ENCODE measurements around the gene SORBS1.

SORBS1 gene

GRCh38 chr10:95423164-95424005, 137.8 kb downstream of the SORBS1 start:
- DNase-seq (ENCODE audit: low spot score), result no peak
- no peaks in the 10 kb centered on the region for H3K27me3 ChIP-seq (ENCODE audit: insufficient read depth, poor library complexity, severe bottlenecking)
- H3K27ac ChIP-seq (ENCODE audit: poor library complexity, severe bottlenecking), result no peak overlapping the region
- no peaks in the 10 kb centered on the region for H3K4me1 ChIP-seq (ENCODE audit: insufficient read depth, poor library complexity, severe bottlenecking)
- H3K36me3 ChIP-seq (ENCODE audit: low read depth), result no peaks in the 10 kb centered on the region
- TF ChIP-seq CTCF (IDR thresholded peaks at IDR 0.05; ENCODE audit: poor library complexity, severe bottlenecking), result no peak
- no peak for ATAC-seq (ENCODE audit: low read depth)
- no peak overlapping the region for H3K4me3 ChIP-seq (ENCODE audit: severe bottlenecking)
- no peaks in the 10 kb centered on the region for H3K9me3 ChIP-seq (ENCODE audit: severe bottlenecking)

DNA sequence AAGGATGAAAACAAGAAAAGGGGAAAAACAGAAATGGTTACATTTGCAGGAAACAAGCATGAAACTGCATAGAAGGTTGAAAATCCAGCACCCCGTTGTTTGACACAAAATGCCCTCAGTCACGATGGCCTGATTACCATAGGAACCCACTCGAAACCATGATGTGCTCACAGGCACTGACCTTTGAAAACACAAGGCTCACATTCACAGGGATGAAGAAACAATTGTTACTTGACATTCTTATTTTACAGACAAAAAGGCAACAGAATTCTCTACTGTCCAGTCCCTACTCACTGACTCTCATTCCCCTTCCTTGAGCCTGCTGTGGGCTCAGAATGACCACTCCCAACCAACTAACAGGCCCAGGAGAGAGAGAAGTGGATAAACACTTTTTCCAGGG, 138.9 kb downstream of the SORBS1 start:
- no peaks in the 10 kb centered on the region for H3K9me3 ChIP-seq (ENCODE audit: severe bottlenecking)
- H3K4me1 ChIP-seq (ENCODE audit: insufficient read depth, poor library complexity, severe bottlenecking), result no peaks in the 10 kb centered on the region
- ATAC-seq (ENCODE audit: low read depth) (no peak), DNase-seq (ENCODE audit: low spot score) (no peak)
- H3K36me3 ChIP-seq (ENCODE audit: low read depth), result no peaks in the 10 kb centered on the region
- TF ChIP-seq CTCF (IDR thresholded peaks at IDR 0.05; ENCODE audit: poor library complexity, severe bottlenecking), result no peak
- H3K27ac ChIP-seq (ENCODE audit: poor library complexity, severe bottlenecking), result no peak overlapping the region
- no peak overlapping the region for H3K4me3 ChIP-seq (ENCODE audit: severe bottlenecking)
- H3K27me3 ChIP-seq (ENCODE audit: insufficient read depth, poor library complexity, severe bottlenecking), result no peaks in the 10 kb centered on the region

GRCh38 chr10:95421782-95422181, 139.4 kb downstream of the SORBS1 start:
- no peaks in the 10 kb centered on the region for H3K4me1 ChIP-seq (ENCODE audit: insufficient read depth, poor library complexity, severe bottlenecking)
- H3K4me3 ChIP-seq (ENCODE audit: severe bottlenecking), result no peak overlapping the region
- no peaks in the 10 kb centered on the region for H3K36me3 ChIP-seq (ENCODE audit: low read depth)
- no peak overlapping the region for H3K27ac ChIP-seq (ENCODE audit: poor library complexity, severe bottlenecking)
- no peak for TF ChIP-seq CTCF (IDR thresholded peaks at IDR 0.05; ENCODE audit: poor library complexity, severe bottlenecking)
- DNase-seq (ENCODE audit: low spot score), result no peak
- H3K9me3 ChIP-seq (ENCODE audit: severe bottlenecking), result no peaks in the 10 kb centered on the region
- H3K27me3 ChIP-seq (ENCODE audit: insufficient read depth, poor library complexity, severe bottlenecking), result no peaks in the 10 kb centered on the region
- ATAC-seq (ENCODE audit: low read depth), result no peak

GRCh38 chr10:95419399-95419798, 141.8 kb downstream of the SORBS1 start:
- DNase-seq (ENCODE audit: low spot score) (no peak), ATAC-seq (ENCODE audit: low read depth) (no peak)
- H3K27ac ChIP-seq (ENCODE audit: poor library complexity, severe bottlenecking), result no peak overlapping the region
- H3K27me3 ChIP-seq (ENCODE audit: insufficient read depth, poor library complexity, severe bottlenecking), result no peaks in the 10 kb centered on the region
- H3K4me1 ChIP-seq (ENCODE audit: insufficient read depth, poor library complexity, severe bottlenecking), result no peaks in the 10 kb centered on the region
- no peaks in the 10 kb centered on the region for H3K9me3 ChIP-seq (ENCODE audit: severe bottlenecking)
- no peaks in the 10 kb centered on the region for H3K36me3 ChIP-seq (ENCODE audit: low read depth)
- no peak for TF ChIP-seq CTCF (IDR thresholded peaks at IDR 0.05; ENCODE audit: poor library complexity, severe bottlenecking)
- no peak overlapping the region for H3K4me3 ChIP-seq (ENCODE audit: severe bottlenecking)

DNA sequence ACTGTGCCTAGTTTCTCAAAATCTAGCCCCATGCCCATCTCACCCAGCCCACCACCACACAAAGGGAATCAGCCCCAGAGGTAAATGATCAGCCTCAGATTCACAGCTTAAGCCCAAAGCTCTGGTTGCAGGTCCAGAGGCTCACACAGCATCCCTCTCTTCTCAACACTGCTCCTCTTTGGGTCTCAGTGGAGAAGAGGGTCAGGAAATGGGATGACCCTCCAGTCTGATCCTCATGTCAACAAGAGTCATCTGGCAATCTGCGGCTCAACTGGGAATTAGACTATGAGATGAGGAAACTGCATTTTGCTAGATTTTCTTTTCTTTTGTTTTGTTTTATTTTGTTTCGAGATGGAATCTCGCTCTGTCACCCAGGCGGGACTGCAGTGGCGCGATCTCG, 144.2 kb downstream of the SORBS1 start:
- Histone ChIP-seq H3K9me3 (ENCODE audit: severe bottlenecking) (no peaks in the 10 kb centered on the region), H3K4me3 (ENCODE audit: severe bottlenecking) (no peak overlapping the region), H3K36me3 (ENCODE audit: low read depth) (no peaks in the 10 kb centered on the region), H3K27ac (ENCODE audit: poor library complexity, severe bottlenecking) (no peak overlapping the region), H3K27me3 (ENCODE audit: insufficient read depth, poor library complexity, severe bottlenecking) (no peaks in the 10 kb centered on the region), H3K4me1 (ENCODE audit: insufficient read depth, poor library complexity, severe bottlenecking) (no peaks in the 10 kb centered on the region)
- no peak for DNase-seq (ENCODE audit: low spot score)
- no peak for TF ChIP-seq CTCF (IDR thresholded peaks at IDR 0.05; ENCODE audit: poor library complexity, severe bottlenecking)
- ATAC-seq (ENCODE audit: low read depth), result no peak

All from RWPE2 (cell line).